Spleen (tissue), 11 donors: ENCODE measurements around the gene FAM117A. TPM values are rescaled to one million over a fixed set of nuclear protein-coding genes. Genes with fewer than 3 reads are reported as not detected.

Source experiments
- DNase-seq: peaks from one replicate; pipeline ENCODE4 v3.0.0-alpha.2; 2020
- H3K27ac ChIP-seq, 8 donors: fragments of 200-600 bp; sonication (generic) in 7 of 8; 1 replicate in 4 of 8; 2 replicates in 4 of 8; pipeline versions ENCODE4 v1.5.0 to v1.8.0; 2016 to 2021; ENCODE audit warnings: inconsistent platforms in 4 of 8, mild to moderate bottlenecking in 4 of 8, moderate library complexity in 1 of 8
- H3K27me3 ChIP-seq, 7 donors: fragments of 200-600 bp; sonication (generic) in 6 of 7; replicated peaks in 1 of 7; 1 replicate in 4 of 7; 2 replicates in 3 of 7; pipeline versions ENCODE4 v1.5.0 to v1.8.0; 2016 to 2021; ENCODE audit warnings: inconsistent platforms in 3 of 7, mild to moderate bottlenecking in 1 of 7
- H3K36me3 ChIP-seq, 6 donors: fragments of 200-600 bp; sonication (generic) in 5 of 6; 1 replicate in 4 of 6; 2 replicates in 2 of 6; pipeline versions ENCODE4 v1.5.0 to v1.8.0; 2016 to 2021; ENCODE audit warnings: inconsistent platforms in 2 of 6
- H3K4me1 ChIP-seq, 6 donors: fragments of 200-600 bp; sonication (generic) in 5 of 6; 1 replicate in 3 of 6; 2 replicates in 3 of 6; pipeline versions ENCODE4 v1.5.0 to v1.8.0; 2016 to 2021; ENCODE audit warnings: inconsistent platforms in 3 of 6
- H3K4me3 ChIP-seq, 8 donors: fragments of 200-600 bp; sonication (generic) in 7 of 8; 1 replicate in 4 of 8; 2 replicates in 4 of 8; pipeline versions ENCODE4 v1.5.0 to v1.8.0; 2016 to 2021; ENCODE audit warnings: inconsistent platforms in 4 of 8, mild to moderate bottlenecking in 4 of 8, moderate library complexity in 2 of 8
- H3K9me3 ChIP-seq, 8 donors: fragments of 200-600 bp; sonication (generic) in 7 of 8; 1 replicate in 4 of 8; 2 replicates in 4 of 8; pipeline versions ENCODE4 v1.5.0 to v1.8.0; 2016 to 2021; ENCODE audit warnings: inconsistent platforms in 4 of 8
- POLR2A ChIP-seq, 3 donors: fragments of 450-650 bp; IDR thresholded peaks; one replicate each; pipeline ENCODE4 v1.5.1; 2017; ENCODE audit warnings: antibody characterized with exemption in 3 of 3, mild to moderate bottlenecking in 1 of 3
- POLR2AphosphoS5 ChIP-seq, 3 donors: sonication (generic); formaldehyde crosslinking; IDR thresholded peaks; one replicate each; pipeline ENCODE4 v1.5.1; 2017; ENCODE audit warnings: antibody characterized with exemption in 3 of 3
- WGBS, 5 donors: extraction: QIAGEN DNeasy Blood & Tissue Kit in 3 of 5; methylation state at CpG; one replicate each; pipeline versions ENCODE4 v1.1.5 to v1.1.7; 2013 to 2018; 5-methylcytosine and 5-hydroxymethylcytosine counted together
- intact Hi-C: fragments of 100-400 bp; cut with DNase I; formaldehyde crosslinking; loops from one replicate; pipeline ENCODE4 v1.15.0; 2023; ENCODE audit warnings: low total_unique reads
- polyA plus RNA-seq, 3 donors: library from polyadenylated mRNA; stranded (reverse); fragments of 200-250 nt; gene quantifications; one replicate each; pipeline ENCODE4 v1.2.1, GENCODE V29; 2013
- total RNA-seq, 7 donors: library from RNA; depleted of rRNA in 3 of 7; stranded (reverse); fragments of >200 nt in 3 of 7; fragmentation: NEBNext Ultra II Directional in 4 of 7; extraction: Animal tissue kit (Norgen Biotek cat#: 25700) in 4 of 7; gene quantifications; one replicate each; pipeline versions ENCODE4 v1.1.0 to v1.2.1, GENCODE V29; 2016 to 2021
- TF ChIP-seq, protein P1 (sequence below), 11 experiments: fragments of 200-600 bp in 7 of 11; fragments of 450-650 bp in 4 of 11; sonication (generic) in 4 of 11; IDR thresholded peaks in 8 of 11; conservative IDR thresholded peaks in 3 of 11; 1 replicate in 7 of 11; 2 replicates in 4 of 11; pipeline versions ENCODE4 v1.4.0 to v1.8.0; 2016 to 2021; ENCODE audit warnings: antibody characterized with exemption in 11 of 11, inconsistent platforms in 4 of 11, mild to moderate bottlenecking in 1 of 11
- donor health status: healthy with polysubstance abuse.
- donor health status: DM: no; HTN: no; CAD: no; lungs with moderate emphysema.
- donor health status: DM: no; HTN: no; CAD: no.
- donor health status: Bipolar disorder and iron deficiency.
- donor health status: healthy.
- donor health status: DM: no; HTN: no; CAD: no.
- donor health status: DM: yes; HTN: yes; CAD: no.

The FAM117A gene
- total and polyA plus RNA-seq, 10 donors = 15.6 to 87.4 (median 47.4) TPM

DNA sequence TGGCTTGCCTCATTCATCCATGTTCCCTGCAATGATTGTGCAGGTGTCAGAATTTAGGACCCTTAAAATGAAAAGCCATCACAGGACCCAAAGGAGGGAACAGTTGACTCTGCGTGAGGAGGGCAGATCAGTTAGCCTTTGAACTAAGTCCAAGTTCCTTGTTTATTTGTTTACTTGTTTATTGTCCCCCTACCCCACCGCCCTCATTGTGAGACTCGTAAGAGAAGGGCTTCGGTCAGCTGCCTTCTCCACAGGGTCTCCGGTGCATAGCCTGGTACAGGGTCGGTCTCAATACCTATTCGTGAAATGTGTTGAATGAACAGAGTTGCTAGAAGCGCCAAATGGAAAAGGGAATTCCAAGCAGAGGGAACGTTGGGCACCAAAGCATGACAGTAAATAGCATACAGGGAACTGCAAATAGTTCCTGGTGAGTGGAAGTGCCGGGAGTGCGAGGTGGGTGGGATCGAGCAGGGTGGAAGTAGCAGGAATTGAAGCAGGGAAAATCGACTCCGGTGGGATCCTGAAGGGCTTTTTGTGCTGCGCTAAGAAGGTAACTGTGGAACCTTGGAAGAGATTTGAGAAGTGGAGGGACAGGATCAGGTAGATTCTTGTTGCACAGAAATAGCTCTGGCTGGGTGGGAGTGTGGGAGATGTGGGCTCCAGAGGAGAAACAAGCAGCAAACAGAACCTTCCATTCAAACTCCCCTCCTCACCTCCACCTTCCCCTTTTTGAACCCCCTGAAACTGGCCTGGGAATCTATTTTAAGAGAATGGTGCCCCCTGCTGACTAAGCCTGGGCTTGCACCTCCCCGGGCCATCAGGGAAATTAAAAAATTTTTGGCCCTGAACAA, 68.9 kb downstream of the FAM117A start:
- H3K4me3 ChIP-seq = no peak overlapping the region
- 41 to 48% (median 42%) methylated on average over 16 of the region's 16 CpGs for WGBS, 5 donors
- TF ChIP-seq POLR2A (IDR thresholded peaks at IDR 0.05) = no peak
- TF ChIP-seq, protein P1, sequence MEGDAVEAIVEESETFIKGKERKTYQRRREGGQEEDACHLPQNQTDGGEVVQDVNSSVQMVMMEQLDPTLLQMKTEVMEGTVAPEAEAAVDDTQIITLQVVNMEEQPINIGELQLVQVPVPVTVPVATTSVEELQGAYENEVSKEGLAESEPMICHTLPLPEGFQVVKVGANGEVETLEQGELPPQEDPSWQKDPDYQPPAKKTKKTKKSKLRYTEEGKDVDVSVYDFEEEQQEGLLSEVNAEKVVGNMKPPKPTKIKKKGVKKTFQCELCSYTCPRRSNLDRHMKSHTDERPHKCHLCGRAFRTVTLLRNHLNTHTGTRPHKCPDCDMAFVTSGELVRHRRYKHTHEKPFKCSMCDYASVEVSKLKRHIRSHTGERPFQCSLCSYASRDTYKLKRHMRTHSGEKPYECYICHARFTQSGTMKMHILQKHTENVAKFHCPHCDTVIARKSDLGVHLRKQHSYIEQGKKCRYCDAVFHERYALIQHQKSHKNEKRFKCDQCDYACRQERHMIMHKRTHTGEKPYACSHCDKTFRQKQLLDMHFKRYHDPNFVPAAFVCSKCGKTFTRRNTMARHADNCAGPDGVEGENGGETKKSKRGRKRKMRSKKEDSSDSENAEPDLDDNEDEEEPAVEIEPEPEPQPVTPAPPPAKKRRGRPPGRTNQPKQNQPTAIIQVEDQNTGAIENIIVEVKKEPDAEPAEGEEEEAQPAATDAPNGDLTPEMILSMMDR (IDR thresholded peaks at IDR 0.05 in 8 of 11, conservative IDR thresholded peaks at IDR 0.05 in 3 of 11) = peak; percentile 84 to 96 (median 94)

DNA sequence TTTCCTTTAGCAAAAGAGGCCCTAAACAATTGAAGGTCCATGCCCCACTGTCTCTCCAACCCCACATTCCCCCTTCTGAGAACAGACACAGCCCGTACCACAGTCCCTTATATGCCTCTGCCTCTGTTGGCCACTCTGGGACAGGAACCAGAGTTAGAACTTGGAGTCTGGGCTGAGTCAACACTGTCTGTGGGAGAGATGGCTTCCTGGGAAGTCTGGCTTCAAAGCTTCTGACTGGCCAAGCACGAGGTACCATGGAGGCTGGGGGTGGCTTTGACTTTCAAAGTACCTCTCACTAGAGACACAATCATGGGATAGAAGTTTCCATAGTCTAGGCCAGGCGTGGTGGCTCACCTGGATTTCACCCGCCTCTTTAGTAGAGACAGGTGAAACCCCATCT, 71.2 kb downstream of the FAM117A start:
- Histone ChIP-seq H3K4me1 (peaks cover 8 to 56% (median 26%) of the 10 kb centered on the region in 6 donors), H3K36me3 (no peaks in the 10 kb centered on the region), H3K4me3 (no peak overlapping the region), H3K27me3 (no peaks in the 10 kb centered on the region), H3K27ac (no peak overlapping the region), H3K9me3 (no peaks in the 10 kb centered on the region)
- intact Hi-C loops = no loop called here
- TF ChIP-seq POLR2A (IDR thresholded peaks at IDR 0.05) (no peak), POLR2AphosphoS5 (IDR thresholded peaks at IDR 0.05) (no peak)
- TF ChIP-seq, protein P1 (IDR thresholded peaks at IDR 0.05 in 8 of 11, conservative IDR thresholded peaks at IDR 0.05 in 3 of 11) = no peak
- WGBS, 5 donors = 82 to 92% (median 90%) methylated on average over 4 of the region's 4 CpGs
- DNase-seq = no peak

More for the DNA sequence above, 68.9 kb downstream of the FAM117A start:
- intact Hi-C loops = loop anchor here (5.0 kb wide), 1 partner anchor 123 kb away; no protein-coding TSS in a partner anchor
- peaks cover 2 to 12% (median 4%) of the 10 kb centered on the region in 6 donors for H3K36me3 ChIP-seq
- DNase-seq = peak; percentile 80
- H3K4me1 ChIP-seq = peaks cover 0 to 37% (median 15%) of the 10 kb centered on the region in 6 donors
- H3K27ac ChIP-seq = peak overlapping the region in 1 of 8 donors; percentile 57
- no peaks in the 10 kb centered on the region for H3K9me3 ChIP-seq
- no peaks in the 10 kb centered on the region for H3K27me3 ChIP-seq

DNA sequence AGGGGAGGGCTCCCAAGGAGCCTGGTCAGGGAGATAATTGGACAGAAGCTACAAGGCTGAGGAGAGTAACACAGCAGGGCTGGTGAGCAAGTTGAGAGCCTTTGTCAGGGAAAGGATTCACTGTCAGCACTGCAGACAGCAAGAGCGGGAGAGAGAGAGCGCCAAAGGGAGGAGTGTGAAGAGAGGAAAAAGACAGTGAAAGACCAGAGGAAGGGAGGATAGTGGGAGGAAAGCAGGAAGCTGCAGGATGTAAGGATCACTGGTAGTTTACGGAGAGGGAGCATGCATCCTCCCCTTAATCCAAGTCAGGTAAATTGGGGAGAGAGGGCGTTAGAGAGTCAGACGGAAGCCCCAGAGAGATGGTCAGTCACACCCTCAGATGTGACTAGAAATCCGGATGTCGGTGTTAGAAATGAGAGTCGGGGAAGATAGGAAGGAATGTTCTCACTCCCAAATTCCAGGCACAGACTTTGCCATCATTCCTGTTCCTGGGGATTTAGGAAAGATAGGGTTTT, 72.2 kb downstream of the FAM117A start:
- Histone ChIP-seq H3K36me3 (no peaks in the 10 kb centered on the region), H3K27me3 (no peaks in the 10 kb centered on the region), H3K27ac (peak overlapping the region in 1 of 8 donors; percentile 19), H3K9me3 (no peaks in the 10 kb centered on the region), H3K4me3 (no peak overlapping the region), H3K4me1 (peaks cover 13 to 65% (median 34%) of the 10 kb centered on the region in 6 donors)
- intact Hi-C loops = no loop called here
- 66 to 85% (median 79%) methylated on average over 8 of the region's 8 CpGs for WGBS, 5 donors
- TF ChIP-seq, protein P1 (IDR thresholded peaks at IDR 0.05 in 8 of 11, conservative IDR thresholded peaks at IDR 0.05 in 3 of 11) = no peak
- TF ChIP-seq POLR2A (IDR thresholded peaks at IDR 0.05) (no peak), POLR2AphosphoS5 (IDR thresholded peaks at IDR 0.05) (no peak)
- DNase-seq = no peak

DNA sequence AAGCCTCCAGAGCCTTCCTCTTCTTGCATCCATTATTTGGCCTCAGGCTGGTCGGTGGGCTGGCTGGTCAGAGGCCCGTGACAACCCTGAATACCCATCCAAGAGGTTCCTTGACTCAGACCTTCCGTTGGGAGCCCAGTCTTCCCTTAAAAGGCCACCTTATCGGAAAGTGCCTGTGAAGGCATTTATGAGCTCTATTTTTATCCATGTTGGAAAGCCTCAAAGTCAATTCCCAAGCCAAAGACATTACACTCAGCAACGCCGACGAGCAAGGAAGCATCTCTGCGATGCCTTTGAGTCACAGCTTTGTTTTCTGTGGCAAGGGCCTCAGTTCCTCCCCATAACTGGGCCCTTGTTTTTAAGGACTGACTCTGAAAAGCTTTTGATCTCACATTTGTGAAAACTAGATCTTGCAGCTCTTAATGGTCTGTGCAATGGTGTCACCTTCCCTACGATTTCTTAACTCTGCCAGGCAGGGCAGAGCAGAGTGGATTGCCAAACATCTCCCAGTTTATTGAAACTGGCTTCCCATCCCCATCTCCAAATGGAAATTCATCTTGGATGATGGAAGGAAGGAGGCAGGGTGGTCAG, 72.8 kb downstream of the FAM117A start:
- Histone ChIP-seq H3K36me3 (no peaks in the 10 kb centered on the region), H3K27me3 (no peaks in the 10 kb centered on the region), H3K27ac (peak overlapping the region in 1 of 8 donors; percentile 19), H3K4me1 (peaks cover 13 to 61% (median 34%) of the 10 kb centered on the region in 6 donors), H3K9me3 (no peaks in the 10 kb centered on the region), H3K4me3 (no peak overlapping the region)
- DNase-seq = no peak
- 84 to 92% (median 87%) methylated on average over 9 of the region's 9 CpGs for WGBS, 5 donors
- intact Hi-C loops = no loop called here
- no peak for TF ChIP-seq POLR2AphosphoS5 (IDR thresholded peaks at IDR 0.05)
- TF ChIP-seq POLR2A (IDR thresholded peaks at IDR 0.05) = no peak
- TF ChIP-seq, protein P1 (IDR thresholded peaks at IDR 0.05 in 8 of 11, conservative IDR thresholded peaks at IDR 0.05 in 3 of 11) = no peak
